GM21447 (cell line): Measurements from ENCODE around the gene CNTN6.

ENCODE experiments used
- ATAC-seq: cut with Tn5 transposase; IDR thresholded peaks from one replicate; pipeline ENCODE4 v1.9.1; 2021; ENCODE audit not compliant: unreplicated experiment

Gene CNTN6

GRCh38 chr3:1171320-1171719 lies 78.5 kb downstream of the CNTN6 start:
- ATAC-seq = no peak

- ATAC-seq = no peak
Observed at GRCh38 chr3:1172644-1173043, 79.8 kb downstream of the CNTN6 start.

GRCh38 chr3:1179146-1179545 lies 86.3 kb downstream of the CNTN6 start:
- ATAC-seq = no peak

- ATAC-seq = no peak
Observed at GRCh38 chr3:1183320-1184048, 90.7 kb downstream of the CNTN6 start.

- no peak for ATAC-seq
Observed at GRCh38 chr3:1190569-1190968, 97.7 kb downstream of the CNTN6 start.

- ATAC-seq = no peak
Observed at GRCh38 chr3:1191026-1191425, 98.2 kb downstream of the CNTN6 start.

GRCh38 chr3:1195947-1196346 lies 103.1 kb downstream of the CNTN6 start:
- no peak for ATAC-seq

- ATAC-seq = no peak
Observed at GRCh38 chr3:1197051-1197450, 104.2 kb downstream of the CNTN6 start.

- no peak for ATAC-seq
Observed at GRCh38 chr3:1200371-1200770, 107.5 kb downstream of the CNTN6 start.

- no peak for ATAC-seq
Observed at GRCh38 chr3:1207904-1208303, 115.1 kb downstream of the CNTN6 start.

GRCh38 chr3:1214933-1215332 lies 122.1 kb downstream of the CNTN6 start:
- ATAC-seq = no peak

- no peak for ATAC-seq
Observed at GRCh38 chr3:1216856-1217255, 124.0 kb downstream of the CNTN6 start.

- ATAC-seq = no peak
Observed at GRCh38 chr3:1227111-1227510, 134.3 kb downstream of the CNTN6 start.

GRCh38 chr3:1228289-1228688 lies 135.5 kb downstream of the CNTN6 start:
- no peak for ATAC-seq

GRCh38 chr3:1230920-1231319 lies 138.1 kb downstream of the CNTN6 start:
- ATAC-seq = no peak

- no peak for ATAC-seq
Observed at GRCh38 chr3:1232276-1232675, 139.5 kb downstream of the CNTN6 start.

- no peak for ATAC-seq
Observed at GRCh38 chr3:1235526-1236120, 142.8 kb downstream of the CNTN6 start.

GRCh38 chr3:1251282-1252060 lies 158.6 kb downstream of the CNTN6 start:
- no peak for ATAC-seq

- ATAC-seq = no peak
Observed at GRCh38 chr3:1252061-1252430, 159.2 kb downstream of the CNTN6 start.

GRCh38 chr3:1262246-1262645 lies 169.4 kb downstream of the CNTN6 start:
- no peak for ATAC-seq

GRCh38 chr3:1263121-1263520 lies 170.3 kb downstream of the CNTN6 start:
- no peak for ATAC-seq

- no peak for ATAC-seq
Observed at GRCh38 chr3:1269808-1270207, 177.0 kb downstream of the CNTN6 start.
